Measurements from ENCODE around the gene ADCK2. TPM values are rescaled to one million over a fixed set of nuclear protein-coding genes. Genes with fewer than 3 reads are reported as not detected.
"Not testable (repeated sequence)": the region's sequence is repeated elsewhere in the genome, so short reads cannot be mapped to it uniquely, and the experiment has no call there.

ADCK2 gene
- total RNA-seq, 1 donor from 2014 or later = 15.2 TPM

DNA sequence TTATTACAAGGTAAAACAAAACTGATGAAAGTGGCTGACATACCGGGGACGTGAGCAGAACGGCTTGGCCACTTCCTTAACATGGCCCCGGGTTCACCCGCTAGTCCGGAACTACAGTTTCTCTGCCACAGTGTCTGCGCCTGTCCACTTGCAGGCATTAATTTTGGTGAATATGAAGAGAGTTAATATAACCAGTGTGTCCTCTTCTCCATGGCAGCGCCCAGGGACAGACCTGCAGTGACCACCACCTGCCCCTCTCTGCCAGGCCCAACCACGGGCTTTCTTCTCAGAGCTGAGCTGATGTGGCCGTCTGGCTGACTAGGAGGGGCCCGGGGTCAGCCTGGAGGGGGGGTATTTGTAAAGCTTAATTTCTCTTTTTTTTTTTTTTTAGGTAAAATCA is 22.6 kb downstream of the ADCK2 start:
- no peak for DNase-seq

DNA sequence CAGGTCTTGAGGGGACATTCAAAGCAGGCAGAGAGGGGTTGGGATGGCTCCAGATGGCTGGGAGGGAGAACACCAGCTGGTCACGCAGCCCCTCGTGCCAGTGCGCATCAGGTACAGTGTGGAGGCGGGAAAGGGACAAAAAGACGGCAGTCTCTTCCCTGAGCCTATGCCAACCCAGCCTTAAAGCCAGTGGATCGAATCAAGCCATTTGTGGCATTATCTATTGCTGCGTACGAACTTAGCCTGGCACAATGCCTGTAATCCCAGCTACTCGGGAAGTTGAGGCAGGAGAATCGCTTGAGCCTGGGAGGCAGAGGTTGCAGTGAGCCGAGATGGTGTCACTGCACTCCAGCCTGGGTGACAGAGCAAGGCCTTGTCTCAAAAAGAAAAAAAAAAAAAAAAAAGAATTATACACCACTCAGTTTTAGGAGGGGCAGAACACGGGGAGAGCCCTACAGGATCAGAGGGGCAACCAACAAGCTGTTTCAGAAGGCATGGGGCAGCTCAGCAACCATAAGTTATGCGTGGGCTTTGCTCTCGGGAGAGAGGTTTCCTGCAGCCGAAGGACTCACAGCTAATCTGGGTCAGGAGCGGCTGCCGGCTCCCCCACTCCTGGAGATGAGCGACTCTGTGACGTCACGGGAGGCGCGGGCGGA is 23.4 kb downstream of the ADCK2 start:
- DNase-seq = no peak

DNA sequence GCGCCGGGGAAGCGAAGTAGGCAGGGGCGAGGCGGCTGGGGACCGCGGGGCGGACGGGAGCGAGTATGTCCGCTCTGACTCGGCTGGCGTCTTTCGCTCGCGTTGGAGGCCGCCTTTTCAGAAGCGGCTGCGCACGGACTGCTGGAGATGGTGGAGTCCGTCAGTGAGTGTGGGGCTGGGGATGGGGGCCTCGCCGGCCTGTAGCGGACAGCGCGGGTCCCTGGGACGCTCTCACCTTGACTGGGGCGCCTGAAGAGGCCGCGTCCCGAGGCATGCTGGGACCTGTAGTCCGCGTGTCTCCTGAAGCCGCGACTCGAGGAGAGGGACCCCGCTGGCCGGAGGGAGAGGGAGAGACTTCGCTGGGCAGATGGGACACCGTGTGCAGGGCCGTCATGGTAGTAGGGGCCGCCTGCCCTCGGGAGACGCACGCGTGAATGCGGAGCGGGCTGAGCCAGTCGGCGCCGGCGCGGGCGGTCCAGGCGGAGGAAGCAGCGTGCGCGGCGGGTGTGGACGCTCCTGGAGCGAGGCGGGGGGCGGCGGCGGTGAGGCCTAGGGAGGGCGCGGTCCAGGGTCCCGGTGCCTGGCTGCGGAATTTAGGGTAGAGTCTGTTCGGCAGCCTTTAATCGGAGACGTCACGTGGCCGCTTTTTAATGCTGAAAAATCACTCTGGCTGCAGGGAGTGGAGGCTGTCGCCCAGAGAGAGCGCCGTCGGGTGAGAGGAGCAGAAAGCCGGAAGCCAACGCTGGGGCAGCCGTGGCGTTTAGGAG is 24.1 kb downstream of the ADCK2 start, which contains the start of gene NDUFB2:
NDUFB2 (plus strand) TSS at position 29 of the 767 bp plus-strand sequence; CDS start at position 66, 37 bp downstream.
- DNase-seq = peak; percentile 83

DNA sequence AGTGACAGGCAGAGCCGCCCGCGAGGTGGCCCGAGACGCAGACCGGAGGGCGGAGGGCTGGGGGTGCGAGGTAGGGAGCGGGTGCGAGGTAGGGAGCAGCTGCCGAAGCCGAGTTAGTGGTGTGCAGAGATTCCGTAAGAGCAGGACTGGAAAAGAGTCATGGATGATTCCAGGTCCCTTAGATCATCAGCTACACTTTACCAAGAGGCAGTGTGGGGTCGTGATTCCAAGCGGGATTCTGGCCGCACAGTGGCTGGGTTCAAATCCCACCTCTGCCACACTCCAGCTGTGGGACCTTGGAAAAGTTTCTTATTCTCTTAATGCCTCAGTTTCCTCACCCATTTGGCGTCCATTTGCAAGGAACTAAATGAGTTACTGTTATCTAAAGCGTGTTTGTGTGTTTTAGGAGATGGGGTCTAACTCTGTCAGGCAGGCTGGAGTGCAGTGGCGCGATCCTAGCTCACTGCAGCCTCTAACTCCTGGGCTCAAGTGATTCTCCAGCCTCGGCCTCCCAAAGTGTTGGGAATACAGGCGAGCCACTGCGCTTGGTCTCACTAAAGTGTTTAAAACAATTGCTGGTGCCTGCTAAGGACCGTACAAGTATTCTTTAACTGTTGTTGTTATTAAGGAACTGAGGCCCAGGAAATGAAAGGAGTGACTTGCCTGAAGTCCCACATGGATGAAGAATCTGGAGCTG is 24.9 kb downstream of the ADCK2 start:
- no peak for DNase-seq

DNA sequence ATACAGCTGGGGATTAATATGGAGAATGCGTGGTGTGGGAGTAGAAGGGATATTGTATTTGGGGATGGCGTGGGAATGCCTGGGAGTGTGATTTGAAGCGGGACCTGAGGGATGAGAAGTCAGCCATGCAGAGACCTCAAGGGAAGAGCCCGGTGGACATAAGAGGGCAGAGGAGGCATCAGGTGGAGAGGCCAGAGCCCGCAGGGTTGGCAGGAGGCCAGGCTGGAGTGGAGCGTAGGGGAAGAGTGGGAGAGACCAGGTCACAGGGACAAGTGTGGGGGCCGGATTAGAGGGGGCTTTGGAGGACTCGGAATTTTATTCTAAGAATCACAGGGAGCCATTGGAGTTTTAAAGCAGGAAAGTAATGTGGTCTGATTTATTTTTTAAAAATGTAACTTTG is 25.7 kb downstream of the ADCK2 start:
- no peak for DNase-seq

DNA sequence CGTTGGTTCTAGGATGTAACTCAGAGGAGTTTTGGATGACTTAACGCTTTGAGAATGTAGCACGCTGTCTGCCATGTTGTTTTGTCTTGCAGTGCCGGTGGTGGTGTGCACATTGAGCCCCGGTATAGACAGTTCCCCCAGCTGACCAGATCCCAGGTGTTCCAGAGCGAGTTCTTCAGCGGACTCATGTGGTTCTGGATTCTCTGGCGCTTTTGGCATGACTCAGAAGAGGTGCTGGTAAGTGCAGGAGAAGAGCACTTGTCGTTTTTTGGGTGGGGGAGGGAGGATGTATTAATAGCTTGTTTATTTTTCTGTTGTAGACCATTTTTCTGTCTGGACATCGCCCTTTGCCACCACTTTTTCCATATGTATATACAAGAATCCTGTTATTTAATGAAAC is 30.0 kb downstream of the ADCK2 start:
- no peak for DNase-seq

DNA sequence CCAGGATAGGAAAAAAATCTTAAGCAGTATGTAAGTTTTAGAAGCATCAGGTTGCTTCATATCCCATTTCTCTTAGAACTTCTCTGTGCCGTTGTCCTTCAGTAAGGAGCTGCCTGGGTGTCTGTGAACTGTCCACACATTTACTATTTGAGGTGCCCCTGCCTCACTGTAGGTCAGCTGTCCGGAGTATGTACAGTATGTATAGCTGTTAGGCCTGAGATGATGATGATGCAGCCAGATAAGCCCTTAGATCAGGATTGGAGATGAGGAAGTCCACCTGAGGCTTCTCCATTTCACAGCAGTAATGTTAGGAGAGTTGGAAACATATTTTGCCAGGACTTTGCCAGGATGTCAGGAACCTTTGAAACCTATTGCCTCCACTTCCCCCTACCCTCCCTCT is 31.5 kb downstream of the ADCK2 start:
- DNase-seq = no peak

DNA sequence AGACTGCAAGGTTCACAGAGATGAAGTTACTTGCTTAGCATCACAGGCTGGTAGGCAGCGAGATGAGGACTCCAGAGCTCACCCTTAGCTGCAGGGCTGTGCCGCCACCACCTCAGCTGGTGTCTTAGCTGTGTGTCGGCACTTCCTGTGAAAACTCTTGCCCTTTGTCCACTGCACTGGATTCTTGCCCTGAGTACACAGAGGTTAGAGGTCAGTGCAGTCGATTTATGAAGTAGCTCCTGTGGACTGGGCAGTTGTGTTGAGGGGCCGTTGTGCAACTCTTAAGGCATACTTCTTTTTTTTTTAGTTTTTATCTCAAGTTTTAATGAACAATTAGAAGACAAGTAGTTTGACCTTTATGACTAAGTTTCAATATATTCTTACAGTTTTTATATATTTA is 34.4 kb downstream of the ADCK2 start:
- DNase-seq = no peak

DNA sequence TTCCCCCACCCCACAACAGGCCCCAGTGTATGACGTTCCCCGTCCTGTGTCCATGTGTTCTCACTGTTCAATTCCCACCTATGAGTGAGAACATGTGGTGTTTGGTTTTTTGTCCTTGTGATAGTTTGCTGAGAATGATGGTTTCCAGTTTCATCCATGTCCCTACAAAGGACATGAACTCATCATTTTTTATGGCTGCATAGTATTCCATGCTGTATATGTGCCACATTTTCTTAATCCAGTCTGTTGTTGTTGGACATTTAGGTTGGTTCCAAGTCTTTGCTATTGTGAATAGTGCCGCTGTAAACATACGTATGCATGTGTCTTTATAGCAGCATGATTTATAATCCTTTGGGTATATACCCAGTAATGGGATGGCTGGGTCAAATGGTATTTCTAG is 36.0 kb downstream of the ADCK2 start:
- not testable (repeated sequence) for DNase-seq

DNA sequence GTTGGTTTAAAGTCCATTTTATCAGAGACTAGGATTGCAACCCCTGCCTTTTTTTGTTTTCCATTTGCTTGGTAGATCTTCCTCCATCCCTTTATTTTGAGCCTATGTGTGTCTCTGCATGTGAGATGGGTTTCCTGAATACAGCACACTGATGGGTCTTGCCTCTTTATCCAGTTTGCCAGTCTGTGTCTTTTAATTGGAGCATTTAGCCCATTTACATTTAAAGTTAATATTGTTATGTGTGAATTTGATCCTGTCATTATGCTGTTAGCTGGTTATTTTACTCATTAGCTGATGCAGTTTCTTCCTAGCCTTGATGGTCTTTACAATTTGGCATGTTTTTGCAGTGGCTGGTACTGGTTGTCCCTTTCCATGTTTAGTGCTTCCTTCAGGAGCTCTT is 39.6 kb downstream of the ADCK2 start:
- not testable (repeated sequence) for DNase-seq

DNA sequence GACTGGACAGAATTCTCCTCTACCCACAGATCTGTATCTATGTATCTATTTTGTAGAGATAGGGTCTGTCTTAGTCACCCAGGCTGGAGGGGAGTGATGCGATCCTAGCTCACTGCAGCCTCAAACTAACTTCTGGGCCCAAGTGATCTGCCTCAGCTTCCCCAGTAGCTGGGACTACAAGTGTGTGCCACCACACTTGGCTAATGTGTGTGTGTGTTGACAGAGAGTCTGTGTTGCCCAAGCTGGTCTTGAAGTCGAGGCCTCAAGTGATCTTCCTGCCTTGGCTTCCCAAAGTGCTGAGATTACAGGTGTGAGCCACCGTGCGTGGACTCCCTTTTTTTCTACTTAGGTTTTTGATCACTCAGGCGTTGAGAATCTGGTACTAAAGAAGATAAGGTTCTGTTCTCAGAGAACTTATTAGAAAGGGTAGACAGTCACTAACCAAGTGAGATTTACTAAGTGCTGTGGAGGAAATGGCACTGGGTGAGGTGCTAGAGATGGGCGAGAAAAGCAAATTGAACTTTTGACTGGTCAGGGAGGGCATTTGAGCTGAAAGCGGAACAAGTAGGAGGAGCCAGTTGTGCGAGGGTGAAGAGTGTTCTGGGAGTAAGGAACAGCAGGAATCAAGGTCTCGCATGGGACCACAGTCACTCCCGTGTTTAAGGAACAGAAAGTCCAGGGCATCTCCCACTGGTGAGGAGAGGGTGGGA is 41.7 kb downstream of the ADCK2 start:
- DNase-seq = no peak

DNA sequence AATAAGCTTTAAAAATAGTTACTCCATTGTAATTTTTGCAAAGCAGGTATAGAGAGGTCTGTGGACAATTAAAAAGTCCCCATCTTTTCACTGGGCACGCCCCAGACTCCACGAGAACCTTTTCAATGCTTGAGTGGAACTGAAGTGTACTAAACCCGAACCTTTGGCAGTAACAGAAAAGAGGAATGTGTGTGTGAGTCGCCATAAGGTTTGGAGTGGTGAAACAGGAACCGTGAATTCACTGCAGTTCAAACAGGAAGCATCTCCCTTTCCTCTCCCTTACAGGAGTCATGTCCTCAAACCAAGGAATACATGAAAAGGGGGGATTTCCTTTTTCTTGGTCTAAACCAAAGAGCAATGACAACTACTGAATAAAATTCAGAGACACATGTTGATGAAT is 47.0 kb downstream of the ADCK2 start:
- no peak for DNase-seq

DNA sequence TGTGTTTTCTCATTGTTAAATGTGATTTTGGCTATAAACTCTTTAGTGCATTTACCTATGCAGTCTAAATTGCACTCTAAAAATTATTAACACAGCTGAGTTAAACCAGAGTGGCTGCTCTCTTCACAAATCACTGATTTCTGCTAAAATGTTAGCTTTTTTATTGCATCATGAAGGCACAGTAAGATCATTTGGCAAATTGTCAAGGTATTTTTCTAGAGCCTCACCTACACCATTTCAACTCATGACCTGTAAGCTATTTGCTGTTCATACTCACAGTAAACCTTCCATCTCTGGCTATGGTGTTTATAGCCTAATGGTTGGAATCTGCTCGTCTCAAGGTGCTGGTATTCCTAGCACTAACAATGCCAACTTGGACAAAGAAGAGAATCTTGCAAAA is 49.5 kb downstream of the ADCK2 start:
- DNase-seq = no peak

DNA sequence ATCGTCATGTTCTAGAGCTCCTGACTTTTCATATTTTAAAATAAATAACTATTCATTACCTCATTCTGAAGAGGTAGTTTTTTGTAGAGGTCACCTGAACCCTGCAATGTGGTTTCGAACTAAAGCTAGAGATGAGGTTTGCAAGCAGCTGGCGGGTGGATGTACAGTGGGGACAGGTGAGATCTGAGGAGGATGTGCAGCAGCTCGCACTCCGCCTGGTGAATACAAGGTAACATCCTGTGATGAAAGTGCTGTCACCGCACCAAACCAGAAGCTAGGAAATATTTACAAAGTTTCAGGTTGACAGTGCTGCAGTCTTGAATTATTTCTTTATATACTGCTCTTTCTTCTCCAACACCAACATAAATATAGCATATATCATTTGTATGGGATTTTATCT is 50.3 kb downstream of the ADCK2 start:
- DNase-seq = no peak

DNA sequence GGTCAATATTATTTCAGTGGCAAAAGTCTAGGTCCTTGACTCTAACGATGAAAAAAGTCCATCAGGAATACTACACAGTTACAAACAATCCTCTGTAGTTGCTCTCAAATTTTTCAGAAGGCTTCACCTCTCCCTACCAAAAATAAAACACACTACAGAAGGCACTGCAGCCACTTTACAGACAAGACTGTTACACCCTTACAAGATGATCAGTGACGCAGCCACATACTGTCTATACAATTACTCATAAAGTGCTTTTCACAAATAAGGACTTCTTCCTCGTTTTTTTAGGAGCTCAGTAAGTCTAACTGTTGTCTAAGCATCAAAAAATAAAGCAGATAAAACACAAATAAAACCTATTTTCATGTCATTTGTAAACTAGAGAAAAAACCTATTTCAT is 50.8 kb downstream of the ADCK2 start:
- no peak for DNase-seq

DNA sequence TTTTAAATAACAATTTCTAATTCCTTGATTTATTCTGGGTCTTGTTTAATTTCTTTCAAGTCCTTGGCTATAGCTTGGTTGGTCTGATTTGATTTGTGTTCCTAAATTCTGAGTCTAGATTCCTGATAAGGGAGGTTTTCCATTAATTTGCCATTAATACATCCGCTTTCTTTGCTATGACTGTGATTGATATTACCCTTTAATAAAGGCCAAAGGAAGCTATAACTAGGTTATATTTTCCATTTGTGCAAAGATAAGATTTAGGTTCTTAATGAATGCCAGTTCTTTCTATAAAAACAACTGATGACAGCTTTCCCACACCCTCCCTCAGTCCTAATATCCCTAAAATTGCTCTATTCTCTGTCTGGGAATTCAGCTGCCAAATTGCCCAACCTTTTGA is 52.0 kb downstream of the ADCK2 start:
- DNase-seq = no peak

DNA sequence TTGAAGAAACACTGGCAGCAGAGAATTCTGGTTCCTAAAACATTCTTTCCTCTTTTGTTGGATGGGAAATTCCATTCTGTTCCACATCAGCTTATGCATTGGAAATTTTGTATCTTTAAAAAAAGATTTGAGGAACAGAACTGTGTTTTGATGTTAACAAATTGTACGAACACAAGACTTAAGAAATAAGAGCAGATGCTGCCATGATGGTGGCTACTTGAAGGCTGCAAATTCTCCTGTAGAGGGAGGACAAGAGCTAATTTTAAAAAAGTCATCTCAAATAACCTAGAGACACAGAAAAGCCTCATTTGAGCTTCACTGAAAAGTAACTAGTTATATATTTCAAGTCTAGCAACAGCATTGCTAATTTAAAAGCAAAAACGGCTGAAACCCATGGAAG is 53.5 kb downstream of the ADCK2 start:
- no peak for DNase-seq

DNA sequence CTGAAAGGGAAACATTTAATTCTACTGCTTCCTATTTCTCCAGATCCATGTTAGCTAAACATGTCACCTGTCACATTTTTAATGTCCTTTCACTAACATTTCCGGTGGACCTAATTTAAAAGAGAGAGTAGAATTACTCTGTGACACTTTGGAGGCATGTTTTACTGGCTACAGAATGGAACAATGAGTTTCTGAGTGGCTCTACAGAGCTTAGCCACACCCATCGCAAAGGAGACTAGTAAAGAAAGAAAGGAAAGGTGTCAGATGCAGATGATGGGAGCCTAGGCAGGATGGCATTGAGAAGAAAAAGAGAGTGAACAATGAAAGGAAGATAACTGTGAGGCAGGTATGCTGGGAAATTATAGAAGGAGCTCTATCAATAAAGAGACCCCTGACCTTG is 59.7 kb downstream of the ADCK2 start:
- no peak for DNase-seq

DNA sequence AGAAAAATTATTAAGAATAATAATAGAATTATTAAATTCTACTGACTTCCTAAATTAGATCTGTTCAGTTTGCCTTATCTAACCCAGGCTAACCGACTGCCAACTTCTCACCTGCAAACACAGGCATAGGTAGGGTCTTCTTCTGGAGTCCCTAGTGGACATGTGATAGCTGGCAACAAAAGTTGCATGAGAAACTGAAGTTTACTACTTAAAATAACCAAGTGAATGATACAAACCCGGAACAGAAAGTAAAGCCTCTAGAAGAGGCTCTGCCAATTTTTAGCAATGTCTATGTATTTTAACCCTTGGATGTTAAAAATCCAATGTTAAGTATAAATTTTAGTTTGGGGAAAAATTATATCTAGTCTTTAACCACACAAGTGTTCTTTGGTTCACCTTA is 61.4 kb downstream of the ADCK2 start:
- DNase-seq = no peak

DNA sequence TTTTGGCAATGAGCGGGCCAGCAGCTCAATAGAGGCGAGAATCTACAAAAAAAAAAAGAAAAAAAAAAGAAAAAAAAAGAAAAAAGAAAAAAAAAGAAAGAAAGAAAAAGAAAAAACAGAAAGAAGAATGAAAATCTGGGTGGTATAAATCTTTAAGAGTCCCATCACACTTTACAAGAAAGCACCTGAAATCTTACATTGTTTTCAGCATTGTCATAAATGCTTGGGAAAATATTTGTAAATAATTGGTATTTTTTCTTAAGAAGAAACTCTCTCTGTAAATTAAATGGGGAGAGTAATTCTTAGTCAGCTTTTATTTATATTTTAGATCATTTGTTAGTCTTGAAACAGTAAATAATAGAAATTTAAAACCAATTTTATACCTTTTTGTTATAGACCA is 62.0 kb downstream of the ADCK2 start:
- DNase-seq = no peak

DNA sequence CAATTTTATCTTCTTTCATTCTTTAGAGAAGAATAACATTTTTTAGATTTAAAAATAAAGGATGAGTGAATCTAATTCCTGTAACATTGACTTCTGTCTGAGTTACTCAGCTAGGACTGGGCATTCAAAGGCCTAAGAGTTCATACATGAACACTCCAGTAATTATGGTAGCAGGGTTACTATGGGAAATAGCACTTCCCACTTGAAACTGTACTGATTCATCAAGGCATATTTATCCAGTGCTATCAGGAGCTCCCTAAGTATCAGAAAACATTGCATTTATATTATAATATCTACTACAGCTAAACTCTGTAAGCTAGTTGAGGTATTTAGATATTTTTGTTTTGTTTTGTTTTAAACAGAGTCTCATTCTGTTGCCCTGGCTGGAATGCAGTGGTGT is 65.5 kb downstream of the ADCK2 start:
- DNase-seq = no peak

DNA sequence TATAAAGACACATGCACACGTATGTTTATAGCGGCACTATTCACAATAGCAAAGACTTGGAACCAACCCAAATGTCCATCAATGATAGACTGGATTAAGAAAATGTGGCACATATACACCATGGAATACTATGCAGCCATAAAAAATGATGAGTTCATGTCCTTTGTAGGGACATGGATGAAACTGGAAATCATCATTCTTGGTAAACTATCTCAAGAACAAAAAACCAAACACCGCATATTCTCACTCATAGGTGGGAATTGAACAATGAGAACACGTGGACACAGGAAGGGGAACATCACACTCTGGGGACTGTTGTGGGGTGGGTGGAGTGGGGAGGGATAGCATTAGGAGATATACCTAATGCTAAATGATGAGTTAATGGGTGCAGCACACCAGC is 70.5 kb downstream of the ADCK2 start:
- not testable (repeated sequence) for DNase-seq

DNA sequence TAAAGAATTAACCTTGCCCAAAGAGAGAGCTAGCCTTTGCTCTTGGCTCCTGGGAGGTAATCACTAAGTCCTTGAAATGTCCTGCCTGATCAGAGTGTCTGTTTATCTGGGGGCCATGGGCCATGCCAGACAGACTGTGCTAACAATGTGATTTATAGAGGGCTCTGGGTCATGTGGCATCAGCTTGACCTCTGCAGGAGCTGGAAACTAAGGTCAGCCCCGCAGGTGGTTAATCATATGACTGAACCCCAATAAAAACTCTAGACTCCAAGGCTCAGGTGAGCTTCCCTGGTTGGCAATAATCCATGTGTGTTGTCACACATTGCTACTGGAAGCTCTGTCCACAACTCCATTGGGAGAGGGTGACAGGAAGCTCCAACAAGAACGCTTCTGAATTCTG is 71.3 kb downstream of the ADCK2 start:
- no peak for DNase-seq

All from skin of body (tissue), 2 donors.